NOMO-1 treated with dmso at 0.1 percent for 144 hours (cell line): ENCODE results near the gene SPRR4.
"Not testable (repeated sequence)": the region's sequence is repeated elsewhere in the genome, so short reads cannot be mapped to it uniquely, and the experiment has no call there.

ENCODE experiments used
- DNase-seq: peaks from one replicate; lab custom pipeline; 2025; ENCODE audit not compliant: unreplicated experiment; lab: John Stamatoyannopoulos, UW

SPRR4 gene

GRCh38 chr1:153011235-153011758 is 40.8 kb downstream of the SPRR4 start:
- not testable (repeated sequence) for DNase-seq

- not testable (repeated sequence) for DNase-seq
Observed at GRCh38 chr1:153021829-153022228, 51.4 kb downstream of the SPRR4 start.
